Measurements from ENCODE around the gene ADAT2. TPM values are rescaled to one million over a fixed set of nuclear protein-coding genes. Genes with fewer than 3 reads are reported as not detected.

Gene ADAT2
- total and polyA plus RNA-seq, 8 donors, result 1.1 to 20.0 (median 6.8) TPM; not detected in 1

GRCh38 chr6:143400258-143401067 is 50.0 kb downstream of the ADAT2 start:
- Histone ChIP-seq H3K27ac (peak overlapping the region in 2 of 5 donors; percentile 19 to 55), H3K4me3 (no peak overlapping the region), H3K36me3 (no peaks in the 10 kb centered on the region), H3K27me3 (no peaks in the 10 kb centered on the region), H3K4me1 (peaks cover 7 to 26% (median 9%) of the 10 kb centered on the region in 4 donors), H3K9me3 (no peaks in the 10 kb centered on the region)
- TF ChIP-seq POLR2AphosphoS5 (IDR thresholded peaks at IDR 0.05) (peak in 1 of 3 donors; percentile 8), EP300 (IDR thresholded peaks at IDR 0.05) (no peak)
- peak; percentile 36 to 47 for DNase-seq
- intact Hi-C loops (cut with DNase I; ENCODE audit: low total_unique reads), result no loop called here
- WGBS, 5 donors, result 38 to 56% (median 45%) methylated on average over 6 of the region's 6 CpGs

GRCh38 chr6:143399775-143400174 is 50.7 kb downstream of the ADAT2 start:
- no peaks in the 10 kb centered on the region for H3K9me3 ChIP-seq
- H3K27me3 ChIP-seq, result no peaks in the 10 kb centered on the region
- TF ChIP-seq POLR2A (IDR thresholded peaks at IDR 0.05), result no peak
- TF ChIP-seq POLR2AphosphoS5 (IDR thresholded peaks at IDR 0.05), result no peak
- TF ChIP-seq CTCF (IDR thresholded peaks at IDR 0.05), result no peak
- TF ChIP-seq EP300 (IDR thresholded peaks at IDR 0.05), result no peak
- H3K4me3 ChIP-seq, result no peak overlapping the region
- peaks cover 7 to 26% (median 9%) of the 10 kb centered on the region in 4 donors for H3K4me1 ChIP-seq
- 78 to 90% (median 82%) methylated on average over 7 of the region's 7 CpGs for WGBS, 5 donors
- no peaks in the 10 kb centered on the region for H3K36me3 ChIP-seq
- no peak for DNase-seq
- intact Hi-C loops (cut with DNase I; ENCODE audit: low total_unique reads), result no loop called here
- no peak overlapping the region for H3K27ac ChIP-seq

GRCh38 chr6:143399176-143399575 is 51.3 kb downstream of the ADAT2 start:
- H3K4me3 ChIP-seq, result no peak overlapping the region
- H3K4me1 ChIP-seq, result peaks cover 7 to 26% (median 9%) of the 10 kb centered on the region in 4 donors
- no peak for DNase-seq
- no peaks in the 10 kb centered on the region for H3K9me3 ChIP-seq
- H3K27me3 ChIP-seq, result no peaks in the 10 kb centered on the region
- intact Hi-C loops (cut with DNase I; ENCODE audit: low total_unique reads), result no loop called here
- TF ChIP-seq POLR2A (IDR thresholded peaks at IDR 0.05) (no peak), CTCF (IDR thresholded peaks at IDR 0.05) (no peak), EP300 (IDR thresholded peaks at IDR 0.05) (no peak), POLR2AphosphoS5 (IDR thresholded peaks at IDR 0.05) (no peak)
- WGBS, 5 donors, result 85 to 95% (median 92%) methylated on average over 5 of the region's 5 CpGs
- H3K27ac ChIP-seq, result no peak overlapping the region
- no peaks in the 10 kb centered on the region for H3K36me3 ChIP-seq

- Histone ChIP-seq H3K4me1 (peaks cover 7 to 26% (median 9%) of the 10 kb centered on the region in 4 donors), H3K9me3 (no peaks in the 10 kb centered on the region), H3K36me3 (no peaks in the 10 kb centered on the region), H3K27ac (peak overlapping the region in 4 of 5 donors; percentile 41 to 72 (median 50)), H3K27me3 (no peaks in the 10 kb centered on the region), H3K4me3 (no peak overlapping the region)
- TF ChIP-seq POLR2AphosphoS5 (IDR thresholded peaks at IDR 0.05) (peak in 2 of 3 donors; percentile 42 to 78), POLR2A (IDR thresholded peaks at IDR 0.05) (no peak), CTCF (IDR thresholded peaks at IDR 0.05) (no peak), EP300 (IDR thresholded peaks at IDR 0.05) (no peak)
- WGBS, 5 donors, result 43 to 54% (median 46%) methylated on average over 16 of the region's 16 CpGs
- peak; percentile 73 to 91 for DNase-seq
- intact Hi-C loops (cut with DNase I; ENCODE audit: low total_unique reads), result no loop called here
Observed at GRCh38 chr6:143397227-143398222, 53.0 kb downstream of the ADAT2 start.

Measured in stomach (tissue), 9 donors.